HG02943 (cell line): ENCODE results near the gene PLEK.
"Not testable (repeated sequence)": the region's sequence is repeated elsewhere in the genome, so short reads cannot be mapped to it uniquely, and the experiment has no call there.

Experiments used
- ATAC-seq: cut with Tn5 transposase; IDR thresholded peaks from one replicate; pipeline ENCODE4 v1.9.1; 2021; ENCODE audit warnings: mild to moderate bottlenecking, low read depth, moderate library complexity; ENCODE audit not compliant: unreplicated experiment

Gene PLEK

DNA sequence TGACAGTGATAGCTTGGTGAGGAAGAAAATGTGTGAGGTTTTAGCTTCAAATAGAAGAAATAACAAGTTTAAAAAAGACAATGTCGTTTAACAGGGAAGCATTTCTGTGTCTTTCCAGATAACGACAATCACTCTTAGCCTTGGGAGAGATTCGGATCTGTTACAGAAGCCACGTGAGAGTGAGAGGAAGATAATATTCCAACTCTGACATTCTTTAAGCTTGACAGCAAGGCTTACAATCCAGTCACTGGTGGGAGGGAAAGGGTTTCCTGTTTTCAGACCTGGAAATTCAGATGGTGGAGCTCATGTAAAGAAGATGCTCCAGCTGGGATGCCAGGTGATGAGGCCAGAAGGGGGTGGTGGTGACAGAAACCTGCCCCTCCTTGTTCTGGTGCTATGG is 71.2 kb downstream of the PLEK start:
- no peak for ATAC-seq

DNA sequence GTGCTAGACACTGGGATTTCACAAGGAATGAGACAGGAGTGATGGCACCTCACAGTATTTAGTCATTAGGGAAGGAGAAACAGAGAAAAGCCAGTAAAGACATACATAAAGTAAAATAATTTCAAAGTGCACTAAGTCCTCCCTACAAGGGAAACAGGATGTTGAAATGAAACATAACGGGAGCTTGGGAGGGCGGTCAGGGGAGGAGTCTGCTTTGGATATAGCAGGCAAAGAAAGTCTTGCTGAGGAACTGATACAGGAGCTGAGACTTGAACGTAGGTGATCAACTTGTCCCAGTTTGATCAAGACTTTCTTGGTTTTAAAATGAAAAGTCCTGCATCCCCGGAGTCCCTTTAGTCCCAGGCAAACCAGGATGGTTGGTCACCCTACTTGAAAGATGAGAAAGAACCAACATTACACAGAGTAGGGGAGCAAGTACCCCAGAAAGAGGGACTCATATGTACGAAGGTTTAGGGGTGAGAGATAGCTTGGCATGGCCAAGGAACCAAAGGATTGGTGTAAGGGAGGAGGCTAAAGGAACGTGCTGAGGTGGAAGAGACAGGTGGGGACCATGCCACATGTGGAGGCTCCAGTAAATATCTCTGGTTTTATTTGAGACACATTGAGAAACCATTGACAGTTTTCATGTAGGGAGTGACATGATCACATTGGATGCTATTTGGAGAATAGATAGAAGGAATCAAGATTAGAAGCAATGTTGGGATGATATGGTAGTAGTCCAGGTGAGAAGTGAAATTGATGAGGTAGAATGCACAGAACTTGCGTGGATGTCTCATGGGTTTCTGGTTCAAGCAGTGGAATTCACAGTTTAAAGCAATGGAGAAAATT is 73.6 kb downstream of the PLEK start:
- ATAC-seq = no peak

DNA sequence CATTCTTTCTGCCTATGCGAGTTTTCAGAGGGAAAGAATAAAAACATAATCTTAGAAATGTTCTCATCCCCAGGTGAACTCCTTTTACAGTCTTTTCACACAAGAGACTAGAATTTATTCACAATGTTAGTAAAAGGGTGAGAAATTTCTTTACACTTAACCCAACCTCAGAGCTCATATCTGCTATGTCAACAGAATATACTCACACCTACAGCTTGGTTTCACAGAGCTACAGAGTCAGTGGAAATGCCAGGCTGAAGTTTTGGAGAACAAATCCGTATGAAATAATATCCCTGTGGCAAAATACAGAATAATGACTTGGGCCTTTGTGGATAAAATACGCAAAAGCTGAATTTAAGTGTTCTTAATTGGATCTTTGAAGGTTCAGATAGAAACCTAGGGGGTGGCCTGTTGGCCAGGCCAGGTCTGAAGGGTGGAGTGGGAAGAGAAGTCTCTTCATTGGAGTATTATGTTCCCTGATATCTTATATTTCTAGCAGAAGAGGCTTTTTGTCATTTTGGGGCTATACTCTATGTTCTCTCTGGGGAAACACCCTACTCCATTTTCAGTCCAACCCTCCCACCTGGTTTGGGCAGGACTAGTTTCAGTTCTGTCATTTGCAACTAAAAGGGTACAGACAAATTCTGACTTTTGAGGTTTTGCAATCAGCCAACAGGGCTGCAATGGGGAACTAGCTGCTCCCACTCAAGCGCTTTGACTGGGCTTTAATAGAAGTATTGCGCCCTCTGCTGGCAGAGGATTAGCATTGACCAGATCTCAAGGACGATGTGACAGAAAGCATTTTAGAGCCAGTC is 76.3 kb downstream of the PLEK start:
- ATAC-seq = peak; percentile 99

DNA sequence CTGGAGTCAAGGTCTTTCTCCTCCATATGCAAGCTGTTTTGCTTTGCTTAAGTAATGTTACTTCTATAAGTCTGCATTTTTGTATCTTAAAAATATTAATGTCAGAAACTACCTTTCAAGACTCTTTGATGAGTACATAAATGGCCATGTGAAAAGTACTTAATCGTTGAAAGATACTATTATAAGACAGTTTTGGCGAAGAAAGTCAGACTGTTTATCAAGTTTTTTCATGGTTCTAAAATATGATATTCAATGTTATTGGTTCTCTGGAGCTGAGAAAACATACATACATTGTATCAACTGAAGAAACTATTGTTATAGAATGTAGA is 76.9 kb downstream of the PLEK start:
- ATAC-seq = no peak

DNA sequence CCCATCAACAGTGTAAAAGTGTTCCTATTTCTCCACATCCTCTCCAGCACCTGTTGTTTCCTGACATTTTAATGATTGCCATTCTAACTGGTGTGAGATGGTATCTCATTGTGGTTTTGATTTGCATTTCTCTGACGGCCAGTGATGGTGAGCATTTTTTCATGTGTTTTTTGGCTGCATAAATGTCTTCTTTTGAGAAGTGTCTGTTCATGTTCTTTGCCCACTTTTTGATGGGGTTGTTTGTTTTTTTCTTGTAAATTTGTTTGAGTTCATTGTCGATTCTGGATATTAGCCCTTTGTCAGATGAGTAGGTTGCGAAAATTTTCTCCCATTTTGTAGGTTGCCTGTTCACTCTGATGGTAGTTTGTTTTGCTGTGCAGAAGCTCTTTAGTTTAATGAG is 81.3 kb downstream of the PLEK start:
- ATAC-seq = not testable (repeated sequence)
